Ishikawa (cell line): ENCODE measurements around the gene BBOF1.

ENCODE experiments used
- FOXM1 ChIP-seq: IDR thresholded peaks from 2 replicates; pipeline ENCODE4 v1.6.1; 2012; ENCODE audit warnings: low read depth, borderline replicate concordance
- TAF1 ChIP-seq: IDR thresholded peaks from 2 replicates; pipeline ENCODE4 v1.6.1; 2012; ENCODE audit warnings: low read depth, mild to moderate bottlenecking
- TF ChIP-seq, protein P1 (sequence below): IDR thresholded peaks from 2 replicates; pipeline ENCODE4 v1.6.1; 2012

GRCh38 chr14:73976125-73976524, 43.0 kb upstream of the BBOF1 start:
- TF ChIP-seq TAF1 (no peak), FOXM1 (no peak)
- TF ChIP-seq, protein P1, sequence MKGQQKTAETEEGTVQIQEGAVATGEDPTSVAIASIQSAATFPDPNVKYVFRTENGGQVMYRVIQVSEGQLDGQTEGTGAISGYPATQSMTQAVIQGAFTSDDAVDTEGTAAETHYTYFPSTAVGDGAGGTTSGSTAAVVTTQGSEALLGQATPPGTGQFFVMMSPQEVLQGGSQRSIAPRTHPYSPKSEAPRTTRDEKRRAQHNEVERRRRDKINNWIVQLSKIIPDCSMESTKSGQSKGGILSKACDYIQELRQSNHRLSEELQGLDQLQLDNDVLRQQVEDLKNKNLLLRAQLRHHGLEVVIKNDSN: no peak
